Lung (tissue), 12 donors: ENCODE results near the gene OR6N2. TPM values are rescaled to one million over a fixed set of nuclear protein-coding genes. Genes with fewer than 3 reads are reported as not detected.

Experiments used
- ATAC-seq: fragments of 200-7000 bp; cut with Tn5 transposase; one replicate; pipeline ENCODE4 v1.9.1; 2020; ENCODE audit warnings: moderate number of reproducible peaks; ENCODE audit not compliant: insufficient read depth, low FRiP score
- DNase-seq, 3 donors: peaks; one replicate each; pipeline ENCODE4 v3.0.0-alpha.2; 2013 to 2017
- H3K27ac ChIP-seq, 2 donors: one replicate each; pipeline ENCODE4 v1.5.1; 2013; ENCODE audit warnings: mild to moderate bottlenecking in 2 of 2, moderate library complexity in 2 of 2, control low read depth in 1 of 2, inconsistent platforms in 1 of 2, low read depth in 1 of 2, low read length in 1 of 2
- H3K27me3 ChIP-seq, 3 donors: one replicate each; pipeline ENCODE4 v1.5.1; 2013; ENCODE audit warnings: low read length in 2 of 3; ENCODE audit not compliant: control insufficient read depth in 3 of 3, insufficient read depth in 3 of 3
- H3K36me3 ChIP-seq, 4 donors: one replicate each; pipeline ENCODE4 v1.5.1; 2013; ENCODE audit warnings: low read length in 4 of 4, mild to moderate bottlenecking in 1 of 4, moderate library complexity in 1 of 4; ENCODE audit not compliant: control insufficient read depth in 4 of 4, insufficient read depth in 4 of 4
- H3K4me1 ChIP-seq, 5 donors: one replicate each; pipeline ENCODE4 v1.5.1; 2013; ENCODE audit warnings: low read length in 5 of 5, mild to moderate bottlenecking in 2 of 5, moderate library complexity in 1 of 5; ENCODE audit not compliant: control insufficient read depth in 5 of 5, insufficient read depth in 5 of 5
- H3K4me3 ChIP-seq: one replicate; pipeline ENCODE4 v1.5.1; 2013; ENCODE audit warnings: mild to moderate bottlenecking, control low read depth, moderate library complexity
- H3K9ac ChIP-seq, 2 donors: one replicate each; pipeline ENCODE4 v1.5.1; 2013; ENCODE audit warnings: low read length in 2 of 2, control low read depth in 1 of 2; ENCODE audit not compliant: insufficient read depth in 1 of 2
- H3K9me3 ChIP-seq, 4 donors: one replicate each; pipeline ENCODE4 v1.5.1; 2013; ENCODE audit warnings: low read length in 3 of 4, mild to moderate bottlenecking in 1 of 4, moderate library complexity in 1 of 4; ENCODE audit not compliant: control insufficient read depth in 4 of 4, insufficient read depth in 3 of 4
- WGBS, 2 donors: extraction: QIAGEN DNeasy Blood & Tissue Kit; methylation state at CpG; one replicate each; pipeline ENCODE4 v1.1.7; 2013; 5-methylcytosine and 5-hydroxymethylcytosine counted together
- polyA plus RNA-seq, 2 donors: library from polyadenylated mRNA; stranded (reverse); fragments of 200-250 nt; gene quantifications; one replicate each; pipeline ENCODE4 v1.2.1, GENCODE V29; 2013
- total RNA-seq, 2 donors: library from RNA; depleted of rRNA in 1 of 2; stranded (reverse); fragments of >200 nt in 1 of 2; gene quantifications; one replicate each; pipeline ENCODE4 v1.2.1, GENCODE V29; 2014 to 2021
- TF ChIP-seq, protein P1 (sequence below): IDR thresholded peaks from 2 replicates; pipeline ENCODE4 v1.5.1; 2012; ENCODE audit warnings: mild to moderate bottlenecking; ENCODE audit errors: control extremely low read depth, extremely low read depth
- donor health status: control.
- donor health status: control.
- donor health status: Bipolar disorder and iron deficiency.
- donor health status: healthy.
- donor health status: DM: yes; HTN: yes; CAD: no.

Gene OR6N2
- total and polyA plus RNA-seq, 4 donors, result not detected

DNA sequence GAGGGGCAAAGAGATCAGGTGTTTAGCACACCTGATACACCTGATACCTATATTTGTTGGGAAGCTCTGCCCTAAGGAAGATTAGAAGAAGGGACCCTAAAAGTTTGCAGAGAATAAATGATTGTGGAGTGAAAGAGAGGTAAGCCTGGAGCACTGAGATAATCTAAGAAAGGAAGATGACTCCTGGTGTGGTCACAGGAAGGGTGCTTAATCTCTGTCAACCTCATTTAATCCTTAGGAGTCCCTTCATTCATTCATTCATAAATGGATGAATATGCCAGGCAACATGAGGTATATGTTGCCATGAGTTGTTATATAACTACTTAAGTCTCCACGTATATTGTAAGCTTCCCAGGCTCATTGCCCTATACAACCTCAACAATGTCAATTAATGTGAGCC, 34.0 kb upstream of the OR6N2 start:
- no peaks in the 10 kb centered on the region for H3K36me3 ChIP-seq
- TF ChIP-seq, protein P1, sequence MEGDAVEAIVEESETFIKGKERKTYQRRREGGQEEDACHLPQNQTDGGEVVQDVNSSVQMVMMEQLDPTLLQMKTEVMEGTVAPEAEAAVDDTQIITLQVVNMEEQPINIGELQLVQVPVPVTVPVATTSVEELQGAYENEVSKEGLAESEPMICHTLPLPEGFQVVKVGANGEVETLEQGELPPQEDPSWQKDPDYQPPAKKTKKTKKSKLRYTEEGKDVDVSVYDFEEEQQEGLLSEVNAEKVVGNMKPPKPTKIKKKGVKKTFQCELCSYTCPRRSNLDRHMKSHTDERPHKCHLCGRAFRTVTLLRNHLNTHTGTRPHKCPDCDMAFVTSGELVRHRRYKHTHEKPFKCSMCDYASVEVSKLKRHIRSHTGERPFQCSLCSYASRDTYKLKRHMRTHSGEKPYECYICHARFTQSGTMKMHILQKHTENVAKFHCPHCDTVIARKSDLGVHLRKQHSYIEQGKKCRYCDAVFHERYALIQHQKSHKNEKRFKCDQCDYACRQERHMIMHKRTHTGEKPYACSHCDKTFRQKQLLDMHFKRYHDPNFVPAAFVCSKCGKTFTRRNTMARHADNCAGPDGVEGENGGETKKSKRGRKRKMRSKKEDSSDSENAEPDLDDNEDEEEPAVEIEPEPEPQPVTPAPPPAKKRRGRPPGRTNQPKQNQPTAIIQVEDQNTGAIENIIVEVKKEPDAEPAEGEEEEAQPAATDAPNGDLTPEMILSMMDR, result no peak
- ATAC-seq (no peak), DNase-seq (no peak)
- H3K4me1 ChIP-seq, result no peaks in the 10 kb centered on the region
- no peaks in the 10 kb centered on the region for H3K27me3 ChIP-seq
- H3K9ac ChIP-seq, result no peak overlapping the region
- no peaks in the 10 kb centered on the region for H3K9me3 ChIP-seq
- WGBS, 2 donors, result 0 to 93% methylated on average over 1 of the region's 1 CpG
- no peak overlapping the region for H3K27ac ChIP-seq
- H3K4me3 ChIP-seq, result no peak overlapping the region

DNA sequence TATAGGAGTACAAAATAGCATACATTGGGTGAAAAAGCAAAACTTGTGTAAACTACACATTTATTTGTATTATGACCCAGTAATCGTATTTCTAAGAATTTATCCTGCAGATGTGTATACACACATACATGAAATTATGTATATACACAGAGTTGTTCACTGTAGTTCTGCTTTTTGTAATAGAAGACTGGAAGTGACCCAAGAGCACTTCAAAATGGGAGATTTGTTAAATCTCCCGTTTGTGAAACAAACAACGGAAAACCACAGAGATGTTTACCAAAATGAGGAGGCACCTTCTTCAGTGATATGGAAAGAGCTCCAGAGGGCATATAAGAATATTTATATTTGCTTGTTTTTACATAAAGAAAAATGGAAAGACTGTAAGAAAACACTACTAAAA, 32.2 kb upstream of the OR6N2 start:
- no peak overlapping the region for H3K4me3 ChIP-seq
- no peak for ATAC-seq
- no peak for DNase-seq
- TF ChIP-seq, protein P1, result no peak
- H3K9me3 ChIP-seq, result peaks cover 0 to 1% (median 0%) of the 10 kb centered on the region in 4 donors
- H3K4me1 ChIP-seq, result no peaks in the 10 kb centered on the region
- H3K9ac ChIP-seq, result no peak overlapping the region
- no peaks in the 10 kb centered on the region for H3K36me3 ChIP-seq
- 24 to 36% methylated on average over 3 of the region's 3 CpGs for WGBS, 2 donors
- H3K27ac ChIP-seq, result no peak overlapping the region
- H3K27me3 ChIP-seq, result no peaks in the 10 kb centered on the region

DNA sequence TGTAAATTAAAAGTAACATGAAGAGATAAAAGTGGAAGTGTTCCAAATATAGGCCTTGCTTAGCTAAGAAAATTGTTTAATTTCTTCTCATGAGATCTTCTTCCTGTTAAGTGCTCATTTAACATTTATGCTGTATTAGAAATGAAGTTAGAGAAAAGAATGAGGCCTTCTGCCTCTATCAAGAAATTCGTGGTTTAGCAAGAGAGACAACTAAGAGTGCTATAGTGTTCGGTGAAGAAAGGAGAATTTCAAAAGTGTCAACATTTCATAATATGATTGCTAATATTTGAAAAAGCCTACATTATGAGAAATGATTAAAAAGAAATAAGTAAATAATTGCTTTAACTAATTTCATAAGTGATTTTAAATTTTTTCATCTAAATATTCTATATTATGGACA, 31.3 kb upstream of the OR6N2 start:
- WGBS, 2 donors, result 20 to 29% methylated on average over 2 of the region's 2 CpGs
- TF ChIP-seq, protein P1, result no peak
- no peaks in the 10 kb centered on the region for H3K36me3 ChIP-seq
- H3K27ac ChIP-seq, result no peak overlapping the region
- no peak overlapping the region for H3K4me3 ChIP-seq
- no peaks in the 10 kb centered on the region for H3K4me1 ChIP-seq
- ATAC-seq, result no peak
- H3K27me3 ChIP-seq, result no peaks in the 10 kb centered on the region
- H3K9me3 ChIP-seq, result peaks cover 0 to 1% (median 0%) of the 10 kb centered on the region in 4 donors
- no peak for DNase-seq
- H3K9ac ChIP-seq, result no peak overlapping the region

DNA sequence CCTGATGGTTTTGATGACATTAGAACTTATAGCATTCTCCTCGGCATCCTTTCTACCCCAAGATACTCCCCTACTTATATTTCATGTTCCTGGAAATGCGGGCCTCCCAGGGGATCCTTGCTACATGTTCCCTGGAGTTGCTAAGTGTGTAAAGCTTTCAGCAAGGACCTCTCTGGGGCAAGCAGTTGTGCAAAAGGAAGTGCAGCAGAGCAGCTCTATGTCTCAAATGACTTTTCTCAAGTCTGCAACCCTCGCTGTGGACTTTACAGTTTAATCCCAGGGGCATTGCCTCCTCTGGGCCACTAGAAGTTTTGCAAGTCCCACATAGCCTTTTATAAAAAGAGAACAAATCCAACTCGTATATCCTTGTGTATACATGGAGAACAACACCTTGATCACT, 29.3 kb upstream of the OR6N2 start:
- H3K9ac ChIP-seq, result no peak overlapping the region
- 30 to 63% methylated on average over 4 of the region's 4 CpGs for WGBS, 2 donors
- no peak overlapping the region for H3K27ac ChIP-seq

More for the DNA sequence above, 29.3 kb upstream of the OR6N2 start:
- TF ChIP-seq, protein P1, result no peak
- peaks cover 0 to 1% (median 0%) of the 10 kb centered on the region in 4 donors for H3K9me3 ChIP-seq
- H3K4me3 ChIP-seq, result no peak overlapping the region
- no peaks in the 10 kb centered on the region for H3K4me1 ChIP-seq
- ATAC-seq (no peak), DNase-seq (no peak)
- H3K36me3 ChIP-seq, result no peaks in the 10 kb centered on the region
- H3K27me3 ChIP-seq, result no peaks in the 10 kb centered on the region
